GM21723 (cell line): ENCODE measurements around the gene CLEC16A.

Experiments used
- ATAC-seq: cut with Tn5 transposase; IDR thresholded peaks from one replicate; pipeline ENCODE4 v1.9.1; 2021; ENCODE audit warnings: mild to moderate bottlenecking, moderate library complexity; ENCODE audit not compliant: unreplicated experiment

Gene CLEC16A

GRCh38 chr16:10987361-10988163, 43.2 kb downstream of the CLEC16A start:
- no peak for ATAC-seq

GRCh38 chr16:10988164-10988803, 43.9 kb downstream of the CLEC16A start:
- ATAC-seq, result no peak

GRCh38 chr16:10988879-10989278, 44.5 kb downstream of the CLEC16A start:
- ATAC-seq, result no peak

- no peak for ATAC-seq
Measured at GRCh38 chr16:10989559-10989958, 45.2 kb downstream of the CLEC16A start.

- no peak for ATAC-seq
Measured at GRCh38 chr16:10990378-10990777, 46.0 kb downstream of the CLEC16A start.

- no peak for ATAC-seq
Measured at GRCh38 chr16:10992112-10992511, 47.7 kb downstream of the CLEC16A start.

- ATAC-seq, result no peak
Measured at GRCh38 chr16:10992797-10993196, 48.4 kb downstream of the CLEC16A start.

- ATAC-seq, result no peak
Measured at GRCh38 chr16:10993649-10994048, 49.3 kb downstream of the CLEC16A start.

GRCh38 chr16:10994571-10994970, 50.2 kb downstream of the CLEC16A start:
- no peak for ATAC-seq

- ATAC-seq, result no peak
Measured at GRCh38 chr16:10995565-10995964, 51.2 kb downstream of the CLEC16A start.

- no peak for ATAC-seq
Measured at GRCh38 chr16:10997485-10997884, 53.1 kb downstream of the CLEC16A start.

- no peak for ATAC-seq
Measured at GRCh38 chr16:10999300-10999699, 54.9 kb downstream of the CLEC16A start.

GRCh38 chr16:11001611-11002010, 57.2 kb downstream of the CLEC16A start:
- no peak for ATAC-seq

GRCh38 chr16:11003141-11003540, 58.8 kb downstream of the CLEC16A start:
- ATAC-seq, result no peak

GRCh38 chr16:11004351-11004750, 60.0 kb downstream of the CLEC16A start:
- no peak for ATAC-seq

- no peak for ATAC-seq
Measured at GRCh38 chr16:11004973-11005610, 60.7 kb downstream of the CLEC16A start.

- no peak for ATAC-seq
Measured at GRCh38 chr16:11005611-11005975, 61.2 kb downstream of the CLEC16A start.

- ATAC-seq, result no peak
Measured at GRCh38 chr16:11006656-11007055, 62.3 kb downstream of the CLEC16A start.

GRCh38 chr16:11007714-11008280, 63.4 kb downstream of the CLEC16A start:
- no peak for ATAC-seq

- no peak for ATAC-seq
Measured at GRCh38 chr16:11009027-11009755, 64.8 kb downstream of the CLEC16A start.
